NK-92 (cell line): ENCODE measurements around the gene CCSER1.

ENCODE experiments used
- DNase-seq: peaks from one replicate; lab custom pipeline; 2025; ENCODE audit not compliant: unreplicated experiment; lab: John Stamatoyannopoulos, UW

The CCSER1 gene

GRCh38 chr4:90540536-90540935, 413.3 kb downstream of the CCSER1 start:
- DNase-seq: no peak

- DNase-seq: no peak
Observed at GRCh38 chr4:90542216-90542615, 415.0 kb downstream of the CCSER1 start.

GRCh38 chr4:90543419-90544170, 416.4 kb downstream of the CCSER1 start:
- DNase-seq: no peak

- DNase-seq: no peak
Observed at GRCh38 chr4:90544532-90545045, 417.4 kb downstream of the CCSER1 start.

GRCh38 chr4:90545380-90545779, 418.2 kb downstream of the CCSER1 start:
- DNase-seq: no peak

- DNase-seq: no peak
Observed at GRCh38 chr4:90546114-90546513, 418.9 kb downstream of the CCSER1 start.

GRCh38 chr4:90570615-90571014, 443.4 kb downstream of the CCSER1 start:
- no peak for DNase-seq

- no peak for DNase-seq
Observed at GRCh38 chr4:90572996-90573395, 445.8 kb downstream of the CCSER1 start.

GRCh38 chr4:90575371-90575770, 448.2 kb downstream of the CCSER1 start:
- no peak for DNase-seq

- no peak for DNase-seq
Observed at GRCh38 chr4:90580326-90580725, 453.1 kb downstream of the CCSER1 start.

- DNase-seq: no peak
Observed at GRCh38 chr4:90582087-90582486, 454.9 kb downstream of the CCSER1 start.

GRCh38 chr4:90584051-90584450, 456.9 kb downstream of the CCSER1 start:
- no peak for DNase-seq

GRCh38 chr4:90585961-90586360, 458.8 kb downstream of the CCSER1 start:
- no peak for DNase-seq

GRCh38 chr4:90586799-90587198, 459.6 kb downstream of the CCSER1 start:
- no peak for DNase-seq

GRCh38 chr4:90597927-90598326, 470.7 kb downstream of the CCSER1 start:
- DNase-seq: no peak

GRCh38 chr4:90598741-90599140, 471.5 kb downstream of the CCSER1 start:
- no peak for DNase-seq

GRCh38 chr4:90602726-90603125, 475.5 kb downstream of the CCSER1 start:
- DNase-seq: no peak

- DNase-seq: no peak
Observed at GRCh38 chr4:90603540-90603939, 476.3 kb downstream of the CCSER1 start.

GRCh38 chr4:90606781-90607180, 479.6 kb downstream of the CCSER1 start:
- DNase-seq: no peak

- DNase-seq: no peak
Observed at GRCh38 chr4:90614371-90614770, 487.2 kb downstream of the CCSER1 start.

GRCh38 chr4:90621080-90621479, 493.9 kb downstream of the CCSER1 start:
- DNase-seq: no peak

- no peak for DNase-seq
Observed at GRCh38 chr4:90624781-90625180, 497.6 kb downstream of the CCSER1 start.
